Osteoblast (primary cell): Measurements from ENCODE around the gene DCDC2C. TPM values are rescaled to one million over a fixed set of nuclear protein-coding genes. Genes with fewer than 3 reads are reported as not detected.

Source experiments
- DNase-seq: peaks from one replicate; pipeline ENCODE4 v3.0.0; 2011; ENCODE audit warnings: low spot score, mixed read lengths; ENCODE audit not compliant: insufficient read length; ENCODE audit errors: missing footprints
- H2AFZ ChIP-seq: 2 replicates; pipeline ENCODE4 v1.6.0; 2011; ENCODE audit warnings: mild to moderate bottlenecking, low read length
- H3K27ac ChIP-seq: 2 replicates; pipeline ENCODE4 v1.5.1; 2011; ENCODE audit warnings: mild to moderate bottlenecking, low read depth, low read length, moderate library complexity
- H3K27me3 ChIP-seq: 2 replicates; pipeline ENCODE4 v1.6.0; 2012; ENCODE audit warnings: mild to moderate bottlenecking, control low read depth, inconsistent platforms, low read length, moderate library complexity; ENCODE audit not compliant: insufficient read depth
- H3K36me3 ChIP-seq: 2 replicates; pipeline ENCODE4 v1.5.1; 2011; ENCODE audit warnings: mild to moderate bottlenecking, low read length, control low read depth, moderate library complexity; ENCODE audit not compliant: insufficient read depth
- H3K4me1 ChIP-seq: 2 replicates; pipeline ENCODE4 v1.5.1; 2011; ENCODE audit warnings: mild to moderate bottlenecking, low read length, control low read depth, moderate library complexity; ENCODE audit not compliant: insufficient read depth
- H3K4me2 ChIP-seq: 2 replicates; pipeline ENCODE4 v1.6.0; 2011; ENCODE audit warnings: mild to moderate bottlenecking, low read length; ENCODE audit not compliant: insufficient read depth
- H3K4me3 ChIP-seq: fragments of 200-600 bp; sonication (generic); 3 replicates; pipeline ENCODE4 v1.5.1; 2012; ENCODE audit warnings: mild to moderate bottlenecking, low read length, inconsistent platforms; ENCODE audit not compliant: insufficient read depth
- H3K79me2 ChIP-seq: 2 replicates; pipeline ENCODE4 v1.6.0; 2012; ENCODE audit warnings: mild to moderate bottlenecking, low read length, control low read depth, inconsistent platforms; ENCODE audit not compliant: insufficient read depth
- H3K9me3 ChIP-seq: 2 replicates; pipeline ENCODE4 v1.5.1; 2011; ENCODE audit warnings: low read depth, low read length, control low read depth
- H4K20me1 ChIP-seq: 2 replicates; pipeline ENCODE4 v1.6.0; 2012; ENCODE audit warnings: mild to moderate bottlenecking, low read length, control low read depth; ENCODE audit not compliant: insufficient read depth
- CTCF ChIP-seq: IDR thresholded peaks from 2 replicates; pipeline ENCODE4 v1.5.1; 2011; ENCODE audit warnings: mild to moderate bottlenecking, low read depth, low read length, moderate library complexity; ENCODE audit errors: extremely low read depth
- total RNA-seq: library from RNA; depleted of rRNA; stranded (reverse); fragments of >200 nt; gene quantifications from 2 replicates; pipeline ENCODE4 v1.2.3, GENCODE V29; 2012

The DCDC2C gene
- total RNA-seq, 1 donor, result not detected

- Histone ChIP-seq H3K9me3 (peaks cover 2% of the 10 kb centered on the region), H3K4me2 (no peak overlapping the region), H3K27me3 (no peaks in the 10 kb centered on the region), H3K4me3 (no peak overlapping the region), H3K36me3 (no peaks in the 10 kb centered on the region), H3K4me1 (no peaks in the 10 kb centered on the region), H3K27ac (no peak overlapping the region), H4K20me1 (no peaks in the 10 kb centered on the region), H3K79me2 (no peaks in the 10 kb centered on the region), H2AFZ (no peak overlapping the region)
- DNase-seq, result no peak
- no peak for TF ChIP-seq CTCF
These were observed 50.2 kb downstream of the DCDC2C start for GRCh38 chr2:3753561-3753960.

GRCh38 chr2:3754280-3754679 is 50.9 kb downstream of the DCDC2C start:
- TF ChIP-seq CTCF, result no peak
- H3K4me3 ChIP-seq, result no peak overlapping the region
- H3K27me3 ChIP-seq, result no peaks in the 10 kb centered on the region
- no peak overlapping the region for H3K27ac ChIP-seq
- H3K79me2 ChIP-seq, result no peaks in the 10 kb centered on the region
- peaks cover 2% of the 10 kb centered on the region for H3K9me3 ChIP-seq
- no peak overlapping the region for H3K4me2 ChIP-seq
- H3K4me1 ChIP-seq, result no peaks in the 10 kb centered on the region
- H3K36me3 ChIP-seq, result no peaks in the 10 kb centered on the region
- no peaks in the 10 kb centered on the region for H4K20me1 ChIP-seq
- DNase-seq, result no peak
- H2AFZ ChIP-seq, result no peak overlapping the region

- TF ChIP-seq CTCF, result no peak
- no peaks in the 10 kb centered on the region for H3K4me1 ChIP-seq
- H2AFZ ChIP-seq, result no peak overlapping the region
- H3K79me2 ChIP-seq, result no peaks in the 10 kb centered on the region
- H3K4me2 ChIP-seq, result no peak overlapping the region
- no peaks in the 10 kb centered on the region for H3K36me3 ChIP-seq
- H3K27me3 ChIP-seq, result no peaks in the 10 kb centered on the region
- DNase-seq, result no peak
- no peaks in the 10 kb centered on the region for H4K20me1 ChIP-seq
- H3K9me3 ChIP-seq, result peaks cover 2% of the 10 kb centered on the region
- no peak overlapping the region for H3K4me3 ChIP-seq
- H3K27ac ChIP-seq, result no peak overlapping the region
These were observed 51.4 kb downstream of the DCDC2C start for GRCh38 chr2:3754795-3755194.

DNA sequence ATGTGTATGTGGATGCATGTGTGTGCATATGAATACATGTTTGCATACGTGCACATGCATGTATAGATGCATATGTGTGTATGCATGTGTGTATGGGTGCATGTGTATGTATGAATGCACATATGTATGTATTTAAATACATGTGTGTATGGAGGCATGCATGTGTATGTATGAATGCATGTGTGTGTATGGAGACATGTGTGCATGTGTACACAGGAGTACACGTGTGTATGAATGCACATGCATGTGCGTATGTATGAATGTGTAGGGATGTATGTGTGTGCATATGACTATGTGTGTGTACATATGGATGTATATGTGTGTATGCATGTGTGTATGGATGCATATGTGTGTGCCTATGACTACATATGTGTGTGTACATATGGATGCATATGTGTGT is 51.9 kb downstream of the DCDC2C start:
- Histone ChIP-seq H3K4me3 (no peak overlapping the region), H3K9me3 (peaks cover 2% of the 10 kb centered on the region), H3K27ac (no peak overlapping the region), H3K4me2 (no peak overlapping the region), H3K79me2 (no peaks in the 10 kb centered on the region), H2AFZ (no peak overlapping the region), H3K4me1 (no peaks in the 10 kb centered on the region), H3K27me3 (no peaks in the 10 kb centered on the region), H4K20me1 (no peaks in the 10 kb centered on the region), H3K36me3 (no peaks in the 10 kb centered on the region)
- no peak for DNase-seq
- TF ChIP-seq CTCF, result no peak
